T-helper 1 cell treated with Interleukin-12 subunit alpha and Interleukin-12 subunit beta and Interleukin-4 antibody, amounts not matched to agents 30 μg/mL and 1 μg/mL, for 36 hours (primary cell): ENCODE data around the gene KLKB1.
"Not testable (repeated sequence)": the region's sequence is repeated elsewhere in the genome, so short reads cannot be mapped to it uniquely, and the experiment has no call there.

Experiments
- H3K27ac Mint-ChIP-seq: one replicate; pipeline ENCODE4 v1.8.0; 2021; ENCODE audit warnings: mild to moderate bottlenecking, mixed read lengths
- H3K27me3 Mint-ChIP-seq: one replicate; pipeline ENCODE4 v1.8.0; 2021; ENCODE audit warnings: low read depth, mixed read lengths
- H3K36me3 Mint-ChIP-seq: one replicate; pipeline ENCODE4 v1.8.0; 2021; ENCODE audit warnings: low read depth, mixed read lengths
- H3K4me1 Mint-ChIP-seq: one replicate; pipeline ENCODE4 v1.8.0; 2021; ENCODE audit warnings: low read depth, mixed read lengths
- H3K4me3 Mint-ChIP-seq: one replicate; pipeline ENCODE4 v1.8.0; 2021; ENCODE audit warnings: mild to moderate bottlenecking, moderate library complexity, mixed read lengths
- H3K9me3 Mint-ChIP-seq: one replicate; pipeline ENCODE4 v1.8.0; 2021; ENCODE audit warnings: mixed read lengths

The KLKB1 gene

DNA sequence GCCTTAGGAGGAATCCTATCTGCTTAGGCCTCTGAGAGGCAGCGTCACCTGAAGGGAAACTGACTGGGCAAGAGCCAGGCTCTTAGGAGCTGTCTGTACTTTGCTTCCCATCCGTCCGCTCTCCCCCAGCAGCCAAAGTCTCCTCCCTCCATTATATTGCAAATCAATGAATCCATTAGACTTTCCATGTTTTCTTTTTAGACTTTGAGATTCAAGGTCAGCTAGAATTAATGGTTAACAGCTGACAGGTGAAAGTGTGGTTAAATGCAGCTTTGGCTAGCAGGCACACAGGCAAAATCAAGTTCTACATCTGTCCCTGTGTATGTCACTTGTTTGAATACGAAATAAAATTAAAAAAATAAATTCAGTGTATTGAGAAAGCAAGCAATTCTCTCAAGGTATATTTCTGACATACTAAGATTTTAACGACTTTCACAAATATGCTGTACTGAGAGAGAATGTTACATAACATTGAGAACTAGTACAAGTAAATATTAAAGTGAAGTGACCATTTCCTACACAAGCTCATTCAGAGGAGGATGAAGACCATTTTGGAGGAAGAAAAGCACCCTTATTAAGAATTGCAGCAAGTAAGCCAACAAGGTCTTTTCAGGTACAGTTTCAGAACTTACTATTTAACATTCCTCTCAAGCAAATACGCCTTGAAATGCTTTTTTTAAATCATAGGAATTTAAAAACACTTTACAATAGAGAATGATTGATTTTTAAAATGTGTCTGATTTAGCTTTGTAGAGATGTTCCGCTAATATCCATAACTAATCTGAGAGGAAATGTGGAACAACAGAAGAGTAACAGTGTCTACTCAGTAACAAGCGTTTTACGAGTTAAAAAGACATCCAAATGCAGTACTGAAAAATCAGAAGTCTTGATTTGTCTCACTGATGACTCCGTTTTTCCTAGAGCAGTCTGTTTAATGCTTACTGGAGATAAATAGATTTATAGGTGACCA is 38.7 kb downstream of the KLKB1 start, which contains the start of gene F11:
TSS of gene F11 (plus strand) at position 507 of the 970 bp plus-strand sequence. CDS start 948 bp downstream, outside the sequence.
- Mint-ChIP-seq H3K9me3 (no peaks in the 10 kb centered on the region), H3K27me3 (peaks cover 10% of the 10 kb centered on the region), H3K36me3 (no peaks in the 10 kb centered on the region), H3K4me3 (no peak within 1 kb of the TSS), H3K4me1 (no peaks in the 10 kb centered on the region), H3K27ac (no peak within 1 kb of the TSS)

DNA sequence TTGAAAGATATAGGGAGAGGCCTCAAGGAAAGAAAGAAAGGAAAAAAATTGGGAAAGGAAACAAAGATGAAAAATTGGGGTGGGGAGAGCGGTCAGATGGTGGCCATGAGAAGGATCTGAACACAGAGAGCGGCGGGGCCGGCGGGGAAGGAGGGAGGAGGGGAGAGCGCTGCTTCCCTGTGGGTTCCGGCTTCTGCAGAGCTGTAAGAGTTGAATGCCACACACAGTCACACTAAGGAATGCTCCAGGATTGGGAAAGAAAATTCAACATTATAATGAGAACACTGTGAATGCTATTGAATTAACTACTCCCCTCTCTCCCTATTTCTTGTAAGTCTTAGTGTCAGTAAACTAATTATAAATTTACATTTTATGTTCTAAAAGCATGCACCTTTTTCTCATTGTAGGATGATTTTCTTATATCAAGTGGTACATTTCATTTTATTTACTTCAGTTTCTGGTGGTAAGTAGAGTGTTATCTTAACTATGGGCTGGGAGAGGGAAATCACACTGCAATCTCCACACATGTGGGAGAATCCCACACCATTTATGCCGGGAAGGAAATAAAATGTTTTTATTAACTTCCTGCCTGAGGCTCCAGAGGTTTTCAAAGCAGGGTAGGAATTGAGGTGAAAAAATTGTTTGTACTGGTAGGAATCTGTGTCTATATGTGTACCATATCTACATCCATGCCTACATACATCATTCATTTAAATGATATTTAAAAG is 39.6 kb downstream of the KLKB1 start:
- H3K27me3 Mint-ChIP-seq, result peaks cover 10% of the 10 kb centered on the region
- no peaks in the 10 kb centered on the region for H3K36me3 Mint-ChIP-seq
- no peak overlapping the region for H3K27ac Mint-ChIP-seq
- no peaks in the 10 kb centered on the region for H3K4me1 Mint-ChIP-seq
- no peaks in the 10 kb centered on the region for H3K9me3 Mint-ChIP-seq
- no peak overlapping the region for H3K4me3 Mint-ChIP-seq

DNA sequence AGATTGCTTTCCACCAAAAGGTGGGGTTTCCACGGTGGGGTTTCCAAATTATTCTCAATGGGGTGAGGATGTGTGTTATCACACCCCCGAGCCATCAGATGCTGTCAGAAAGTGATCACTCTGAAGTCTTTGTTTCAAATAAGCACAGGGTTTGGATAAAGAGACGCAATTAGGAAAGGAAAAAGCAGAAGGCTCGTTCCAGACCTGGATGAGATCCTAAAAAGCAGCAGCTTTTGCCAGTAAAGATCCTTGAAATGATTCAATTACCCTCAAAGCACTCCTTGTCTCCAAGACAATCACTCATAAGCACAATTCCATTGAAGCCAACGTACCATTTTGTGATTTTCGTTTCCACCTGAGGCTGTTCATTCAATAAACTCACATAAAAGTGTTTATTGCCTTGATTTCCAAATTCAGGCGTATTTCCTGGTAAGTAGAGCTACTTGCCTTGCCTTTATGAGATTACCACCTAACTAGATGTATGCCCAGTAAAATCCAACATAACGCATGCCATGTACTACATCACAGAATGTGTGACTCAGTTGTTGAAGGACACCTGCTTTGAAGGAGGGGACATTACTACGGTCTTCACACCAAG is 43.9 kb downstream of the KLKB1 start:
- no peak overlapping the region for H3K27ac Mint-ChIP-seq

DNA sequence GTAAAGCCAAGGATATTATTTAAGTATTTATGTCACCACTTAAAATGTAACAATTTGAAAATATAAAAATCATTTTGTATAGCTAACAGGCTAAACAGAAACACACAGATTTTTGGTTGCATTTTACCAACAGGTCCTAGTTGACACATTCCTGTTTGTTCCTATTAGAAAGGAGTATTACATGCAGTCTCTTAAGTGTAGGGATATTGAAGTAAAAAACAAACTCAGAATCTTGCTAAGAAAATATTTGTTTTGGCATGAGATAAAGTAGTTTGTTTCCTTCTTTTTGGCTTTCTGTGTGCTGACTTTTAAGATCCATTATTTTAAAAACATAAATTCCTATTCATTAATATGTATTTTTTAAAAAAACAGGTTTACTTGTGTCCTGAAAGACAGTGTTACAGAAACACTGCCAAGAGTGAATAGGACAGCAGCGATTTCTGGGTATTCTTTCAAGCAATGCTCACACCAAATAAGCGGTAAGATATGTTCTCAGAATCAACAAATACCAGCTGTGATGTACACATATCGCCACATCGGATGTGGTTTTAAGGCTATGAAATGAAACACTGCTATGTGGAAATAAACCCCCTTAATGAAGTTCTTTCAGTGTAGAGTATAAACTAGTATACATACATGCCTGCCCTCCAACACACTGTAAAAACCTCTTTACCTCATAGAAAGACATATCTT is 45.5 kb downstream of the KLKB1 start:
- Mint-ChIP-seq H3K27me3 (no peaks in the 10 kb centered on the region), H3K4me3 (no peak overlapping the region), H3K9me3 (no peaks in the 10 kb centered on the region), H3K36me3 (no peaks in the 10 kb centered on the region), H3K4me1 (no peaks in the 10 kb centered on the region), H3K27ac (no peak overlapping the region)

More for the DNA sequence above, 43.9 kb downstream of the KLKB1 start:
- peaks cover 10% of the 10 kb centered on the region for H3K27me3 Mint-ChIP-seq
- no peaks in the 10 kb centered on the region for H3K4me1 Mint-ChIP-seq
- H3K4me3 Mint-ChIP-seq, result no peak overlapping the region
- no peaks in the 10 kb centered on the region for H3K9me3 Mint-ChIP-seq
- no peaks in the 10 kb centered on the region for H3K36me3 Mint-ChIP-seq

DNA sequence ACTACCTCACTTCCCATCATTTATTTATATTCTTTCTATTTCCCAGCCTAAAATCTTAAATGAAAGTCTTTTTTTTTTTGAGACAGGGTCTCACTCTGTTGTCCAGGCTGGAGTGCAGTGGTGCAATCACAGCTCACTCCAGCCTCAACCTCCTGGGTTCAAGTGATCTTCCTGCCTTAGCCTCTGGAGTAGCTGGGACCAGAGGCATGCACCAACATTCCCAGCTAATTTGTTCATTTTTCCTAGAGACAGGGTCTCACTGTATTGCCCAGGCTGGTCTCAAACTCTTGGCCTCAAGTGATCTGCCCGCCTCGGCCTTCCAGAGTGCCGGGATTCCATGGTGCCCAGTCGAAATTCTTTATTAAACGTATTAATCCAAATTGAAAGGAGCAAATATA is 46.1 kb downstream of the KLKB1 start:
- H3K9me3 Mint-ChIP-seq, H3K27me3 Mint-ChIP-seq, H3K27ac Mint-ChIP-seq, H3K4me3 Mint-ChIP-seq, H3K4me1 Mint-ChIP-seq, H3K36me3 Mint-ChIP-seq: not testable (repeated sequence)

DNA sequence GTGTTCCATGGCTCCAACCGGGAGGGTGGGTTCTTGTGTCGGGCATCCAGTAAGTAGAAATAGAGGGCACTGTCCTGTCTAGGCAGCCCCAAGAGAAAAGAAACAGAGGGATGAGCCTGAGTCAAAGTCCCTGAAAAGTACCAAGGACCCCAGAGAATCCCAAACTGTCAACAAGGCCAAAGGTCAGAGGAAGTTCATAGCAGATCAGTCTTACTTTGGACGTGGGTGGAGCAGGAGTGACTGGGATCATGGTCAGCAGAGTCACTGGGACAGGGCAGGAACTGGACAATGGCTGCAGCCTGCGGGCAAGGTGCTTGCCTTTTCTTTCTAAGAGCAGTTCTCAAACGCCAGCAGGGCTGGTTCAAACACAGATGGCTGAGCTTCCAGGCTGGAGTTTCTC is 56.0 kb downstream of the KLKB1 start:
- H3K4me3 Mint-ChIP-seq, result no peak overlapping the region
- peaks cover 3% of the 10 kb centered on the region for H3K27me3 Mint-ChIP-seq
- H3K9me3 Mint-ChIP-seq, result no peaks in the 10 kb centered on the region
- no peak overlapping the region for H3K27ac Mint-ChIP-seq
- H3K36me3 Mint-ChIP-seq, result no peaks in the 10 kb centered on the region
- H3K4me1 Mint-ChIP-seq, result no peaks in the 10 kb centered on the region

DNA sequence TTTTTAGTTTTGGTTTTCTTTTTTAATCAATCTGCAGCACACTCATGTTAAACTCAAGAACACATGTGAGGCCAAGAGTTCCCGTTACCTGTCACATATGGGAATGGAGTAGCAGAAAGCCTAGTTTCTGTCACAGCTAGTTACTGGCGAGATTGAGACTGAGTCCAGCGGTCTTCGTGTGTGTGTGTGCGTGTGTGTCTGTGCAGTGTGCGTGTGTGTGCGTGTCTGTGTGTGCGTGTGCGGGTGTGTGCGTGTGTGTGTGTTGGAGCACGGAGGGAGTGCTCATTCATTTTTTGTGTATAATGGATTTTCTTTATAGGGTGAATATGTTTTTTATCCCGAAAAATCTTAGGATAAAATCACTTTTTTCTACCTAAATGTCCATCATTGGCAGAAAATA is 57.8 kb downstream of the KLKB1 start:
- Mint-ChIP-seq H3K36me3 (no peaks in the 10 kb centered on the region), H3K27ac (no peak overlapping the region), H3K9me3 (no peaks in the 10 kb centered on the region), H3K4me1 (no peaks in the 10 kb centered on the region), H3K4me3 (no peak overlapping the region), H3K27me3 (no peaks in the 10 kb centered on the region)

DNA sequence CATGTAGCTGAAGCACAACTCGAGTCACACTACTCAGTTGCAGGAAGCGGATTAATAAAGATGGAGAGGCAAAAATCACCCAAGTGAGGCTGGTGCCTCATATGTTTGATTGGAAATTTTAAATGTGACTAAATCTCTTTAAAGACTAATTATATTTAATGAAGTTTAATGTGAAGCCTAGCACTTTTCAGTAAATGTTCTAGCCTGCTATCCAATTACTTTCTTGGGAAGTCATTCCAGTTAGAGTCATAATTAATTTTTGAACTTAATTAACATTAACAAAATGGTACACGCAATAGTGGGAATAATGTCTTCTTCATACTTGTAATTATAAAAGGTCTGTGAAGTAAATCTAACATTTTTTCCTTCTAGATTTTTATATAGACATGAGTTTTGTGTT is 59.3 kb downstream of the KLKB1 start:
- no peak overlapping the region for H3K27ac Mint-ChIP-seq
- no peaks in the 10 kb centered on the region for H3K36me3 Mint-ChIP-seq
- no peaks in the 10 kb centered on the region for H3K4me1 Mint-ChIP-seq
- no peaks in the 10 kb centered on the region for H3K27me3 Mint-ChIP-seq
- H3K4me3 Mint-ChIP-seq, result no peak overlapping the region
- H3K9me3 Mint-ChIP-seq, result no peaks in the 10 kb centered on the region

DNA sequence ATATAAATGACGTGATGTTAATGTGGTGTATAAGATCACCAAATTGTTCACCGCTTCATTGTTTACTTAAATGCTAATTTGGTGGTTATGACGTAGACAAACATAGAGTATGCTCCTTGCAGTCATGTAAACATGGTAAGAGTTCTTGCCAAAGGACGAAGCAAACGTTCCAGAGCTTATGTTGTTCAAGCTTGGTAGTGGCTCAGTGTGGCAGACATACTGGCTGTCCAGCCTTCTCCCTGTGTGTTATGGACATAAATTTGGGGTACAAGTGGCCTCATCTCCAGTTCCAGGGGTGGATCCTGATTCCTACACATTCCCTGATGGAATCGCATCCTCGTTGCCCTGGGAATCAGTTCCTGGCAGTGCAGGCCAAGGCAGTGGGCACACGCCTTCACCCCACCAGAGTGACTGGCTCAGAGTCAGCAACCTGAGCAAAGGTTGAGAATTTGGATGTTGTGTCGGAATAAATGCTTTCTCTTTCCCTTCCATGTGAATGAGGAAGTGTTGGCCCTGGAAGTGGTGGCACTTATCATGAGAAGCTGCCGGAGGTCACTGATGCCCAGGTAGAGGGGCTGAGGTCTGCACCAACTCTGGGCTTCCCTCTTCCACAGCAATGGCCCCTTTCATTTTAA is 64.1 kb downstream of the KLKB1 start:
- H3K4me3 Mint-ChIP-seq, result no peak overlapping the region
- H3K27ac Mint-ChIP-seq, result no peak overlapping the region
- H3K4me1 Mint-ChIP-seq, result no peaks in the 10 kb centered on the region
- no peaks in the 10 kb centered on the region for H3K9me3 Mint-ChIP-seq
- H3K36me3 Mint-ChIP-seq, result no peaks in the 10 kb centered on the region
- no peaks in the 10 kb centered on the region for H3K27me3 Mint-ChIP-seq

DNA sequence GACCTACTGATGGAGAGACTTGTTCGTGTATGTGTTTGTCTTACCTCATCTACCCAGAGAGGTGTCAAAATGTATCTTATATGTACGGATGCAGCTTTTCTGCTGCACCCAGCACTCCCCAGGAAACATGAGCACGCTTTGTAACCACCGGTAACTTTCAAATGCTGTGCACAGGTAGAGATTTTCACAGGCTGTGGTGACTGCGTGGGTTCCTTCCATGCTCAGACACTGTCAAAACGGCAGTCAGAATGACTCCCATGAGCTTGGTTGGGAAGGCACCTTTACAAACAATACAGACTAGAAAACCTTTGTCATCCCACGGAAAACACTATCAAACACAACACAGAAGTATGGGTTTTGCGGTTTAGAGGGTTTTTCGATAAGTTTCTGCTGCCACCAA is 66.9 kb downstream of the KLKB1 start:
- peaks cover 11% of the 10 kb centered on the region for H3K27me3 Mint-ChIP-seq
- no peak overlapping the region for H3K27ac Mint-ChIP-seq
- H3K9me3 Mint-ChIP-seq, result no peaks in the 10 kb centered on the region
- H3K36me3 Mint-ChIP-seq, result no peaks in the 10 kb centered on the region
- H3K4me3 Mint-ChIP-seq, result no peak overlapping the region
- peaks cover 3% of the 10 kb centered on the region for H3K4me1 Mint-ChIP-seq

DNA sequence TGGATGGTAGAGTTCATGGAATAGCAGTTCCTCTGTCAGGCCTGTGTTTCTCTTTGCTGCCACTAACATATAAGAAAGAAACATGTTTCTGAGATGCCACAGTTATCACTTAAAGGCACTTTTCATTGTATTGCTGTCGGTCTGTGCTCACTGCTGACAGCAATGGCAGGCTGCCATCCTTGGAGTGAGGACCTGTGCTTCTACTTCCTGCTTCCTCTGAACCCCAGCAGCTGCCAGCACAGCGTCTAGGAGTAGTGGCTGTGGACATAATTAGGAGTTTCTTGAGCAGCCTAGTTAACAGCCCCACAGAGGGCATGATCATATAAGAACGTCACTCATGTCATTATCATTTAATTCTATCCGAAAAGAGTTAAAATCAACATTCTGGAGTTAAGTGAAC is 69.2 kb downstream of the KLKB1 start:
- Mint-ChIP-seq H3K27ac (no peak overlapping the region), H3K9me3 (no peaks in the 10 kb centered on the region), H3K27me3 (peaks cover 20% of the 10 kb centered on the region), H3K36me3 (no peaks in the 10 kb centered on the region), H3K4me3 (no peak overlapping the region), H3K4me1 (peaks cover 3% of the 10 kb centered on the region)

DNA sequence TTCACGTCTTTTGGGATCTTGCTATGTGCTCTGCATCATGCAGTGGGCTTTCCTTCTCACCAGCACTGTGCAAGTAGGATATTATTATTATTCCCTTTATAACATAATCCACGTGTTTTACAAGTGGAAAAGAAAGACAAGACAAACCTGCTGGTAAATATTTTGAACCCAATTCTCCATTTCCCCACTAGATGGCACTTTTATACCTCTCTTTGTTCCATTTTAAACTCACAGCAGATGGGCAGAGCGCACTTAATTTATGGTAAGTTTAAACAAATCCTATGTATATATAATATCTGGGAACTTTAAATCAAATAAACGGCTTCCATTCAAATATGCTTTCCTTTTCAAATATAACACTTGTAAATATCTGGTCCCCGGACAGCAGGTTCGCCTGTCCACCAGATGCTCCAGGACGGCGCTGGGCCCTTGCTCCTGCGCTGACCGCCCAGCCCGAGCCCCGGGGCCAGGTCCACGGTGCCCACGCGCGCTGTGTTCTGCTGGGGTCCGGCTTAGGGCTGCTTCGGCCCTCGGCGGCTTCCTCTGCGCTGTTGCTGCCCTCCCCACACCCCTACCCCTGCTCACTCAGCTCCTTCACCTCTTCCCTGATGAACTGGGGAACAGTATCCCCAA is 69.8 kb downstream of the KLKB1 start:
- Mint-ChIP-seq H3K27ac (no peak overlapping the region), H3K4me3 (no peak overlapping the region), H3K9me3 (no peaks in the 10 kb centered on the region), H3K36me3 (no peaks in the 10 kb centered on the region), H3K4me1 (peaks cover 3% of the 10 kb centered on the region), H3K27me3 (peaks cover 20% of the 10 kb centered on the region)

DNA sequence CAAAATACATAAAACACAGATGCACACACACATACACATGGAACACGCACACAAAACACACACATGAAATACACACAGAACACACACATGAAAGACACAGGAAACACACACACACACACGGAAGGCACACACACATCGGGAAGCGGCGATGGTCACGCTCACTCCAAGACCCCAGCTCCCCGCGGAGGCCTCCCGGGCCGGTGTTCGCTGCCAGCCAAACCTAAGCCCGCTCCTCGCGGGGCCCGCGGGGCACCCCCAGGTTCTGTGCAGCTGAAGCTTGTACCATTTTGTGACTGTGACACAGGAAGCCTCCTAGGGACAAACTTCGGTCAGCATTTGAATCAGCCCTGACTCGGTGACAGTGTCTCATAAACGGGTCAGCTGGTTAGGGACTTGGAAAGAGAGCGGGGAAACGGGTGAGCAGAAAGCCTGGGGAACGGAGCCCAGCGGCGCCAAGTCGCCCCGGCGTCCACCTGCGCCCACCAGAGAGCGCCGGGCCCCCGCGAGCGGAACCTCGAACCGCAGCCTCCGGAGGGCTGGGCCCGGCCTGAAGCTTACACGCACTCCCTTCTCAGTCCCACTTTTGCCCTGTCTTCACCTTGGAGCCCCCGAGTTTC is 70.8 kb downstream of the KLKB1 start:
- H3K36me3 Mint-ChIP-seq, result no peaks in the 10 kb centered on the region
- H3K9me3 Mint-ChIP-seq, result no peaks in the 10 kb centered on the region
- H3K4me1 Mint-ChIP-seq, result peaks cover 3% of the 10 kb centered on the region
- H3K4me3 Mint-ChIP-seq, result no peak overlapping the region
- no peak overlapping the region for H3K27ac Mint-ChIP-seq
- H3K27me3 Mint-ChIP-seq, result peaks cover 20% of the 10 kb centered on the region
